GM18858 (cell line): ENCODE measurements around the gene PERCC1.
"Not testable (repeated sequence)": the region's sequence is repeated elsewhere in the genome, so short reads cannot be mapped to it uniquely, and the experiment has no call there.

Source experiments
- ATAC-seq: cut with Tn5 transposase; IDR thresholded peaks from one replicate; pipeline ENCODE4 v1.9.1; 2021; ENCODE audit not compliant: unreplicated experiment

PERCC1 gene

DNA sequence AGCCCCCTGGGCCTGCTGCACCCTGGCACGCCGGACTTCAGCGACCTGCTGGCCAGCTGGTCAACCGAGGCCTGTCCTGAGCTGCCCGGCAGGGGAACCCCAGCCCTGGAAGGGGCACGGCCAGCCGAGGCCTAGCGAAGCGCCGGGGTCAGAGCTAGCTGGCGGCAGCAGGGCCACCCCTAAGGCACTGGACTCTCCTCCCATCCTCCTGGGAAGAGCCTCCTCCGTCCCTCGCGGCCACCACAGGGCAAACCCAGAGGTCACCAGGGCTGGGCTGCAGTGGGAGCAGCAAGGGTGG is 2.3 kb downstream of the PERCC1 start:
- ATAC-seq = no peak

DNA sequence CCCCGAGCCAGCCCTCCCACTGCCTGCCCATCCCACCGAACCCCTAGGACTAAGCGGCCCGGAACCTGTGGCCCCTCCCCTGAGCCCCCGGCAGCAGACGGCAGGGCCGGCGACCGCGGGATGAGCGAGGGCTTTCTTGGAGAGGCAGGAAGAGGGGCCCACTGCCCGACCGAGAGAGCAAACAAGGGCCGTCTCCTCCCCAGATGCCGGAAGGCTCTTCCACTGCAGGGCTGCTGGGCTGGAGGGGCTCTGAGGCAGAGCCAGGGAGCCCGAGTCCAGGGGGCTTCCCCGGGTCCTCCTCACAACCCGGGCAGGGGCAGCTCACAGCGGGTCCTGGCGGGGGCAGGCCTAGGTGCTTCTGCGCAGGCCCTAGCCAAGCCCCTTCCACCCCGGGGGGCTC is 2.9 kb downstream of the PERCC1 start:
- no peak for ATAC-seq

DNA sequence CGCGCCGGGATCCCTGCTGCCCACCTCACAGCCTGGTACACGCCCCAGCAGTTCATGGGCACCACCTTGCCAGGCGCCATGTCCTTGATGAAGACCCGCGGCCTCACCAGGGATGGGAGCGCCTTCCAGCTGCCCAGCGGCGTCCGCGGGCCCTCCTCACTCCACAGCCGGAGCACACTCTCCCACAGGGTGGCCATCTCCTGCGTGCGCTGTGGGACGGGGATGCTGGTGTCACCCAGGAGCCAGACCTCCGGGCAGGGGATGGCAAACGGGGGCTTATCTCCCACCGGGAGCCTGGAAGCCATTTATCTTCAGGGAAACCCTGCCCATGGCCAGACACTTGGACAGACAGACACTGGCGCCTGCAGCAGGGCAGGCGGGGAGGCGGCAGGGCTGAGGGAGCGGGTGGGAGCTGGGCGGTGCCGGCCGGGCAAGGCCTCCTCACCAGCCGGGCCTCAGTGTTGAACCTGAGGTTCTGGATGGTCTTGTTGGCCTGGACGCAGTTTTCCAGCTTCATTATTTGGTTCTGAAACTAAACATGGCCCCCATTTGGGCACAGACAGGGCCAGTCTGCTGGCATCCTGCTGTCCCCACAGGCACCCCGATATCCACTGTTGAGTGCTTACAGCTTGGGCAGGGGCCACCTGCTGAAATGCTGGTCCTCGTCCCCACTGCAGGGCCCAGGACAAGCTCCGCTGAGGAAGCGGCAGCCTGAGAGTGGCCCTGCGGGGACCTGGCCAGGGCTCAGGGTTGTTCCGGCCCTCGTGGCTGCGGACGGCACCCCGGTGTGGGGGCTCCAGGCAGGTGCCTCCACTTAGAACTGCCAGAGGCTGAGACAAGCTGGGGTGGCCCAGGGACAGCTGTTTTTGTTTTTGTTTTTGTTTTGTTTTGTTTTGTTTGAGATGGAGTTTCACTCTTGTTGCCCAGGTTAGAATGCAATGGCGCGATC is 4.0 kb downstream of the PERCC1 start:
- ATAC-seq = no peak

DNA sequence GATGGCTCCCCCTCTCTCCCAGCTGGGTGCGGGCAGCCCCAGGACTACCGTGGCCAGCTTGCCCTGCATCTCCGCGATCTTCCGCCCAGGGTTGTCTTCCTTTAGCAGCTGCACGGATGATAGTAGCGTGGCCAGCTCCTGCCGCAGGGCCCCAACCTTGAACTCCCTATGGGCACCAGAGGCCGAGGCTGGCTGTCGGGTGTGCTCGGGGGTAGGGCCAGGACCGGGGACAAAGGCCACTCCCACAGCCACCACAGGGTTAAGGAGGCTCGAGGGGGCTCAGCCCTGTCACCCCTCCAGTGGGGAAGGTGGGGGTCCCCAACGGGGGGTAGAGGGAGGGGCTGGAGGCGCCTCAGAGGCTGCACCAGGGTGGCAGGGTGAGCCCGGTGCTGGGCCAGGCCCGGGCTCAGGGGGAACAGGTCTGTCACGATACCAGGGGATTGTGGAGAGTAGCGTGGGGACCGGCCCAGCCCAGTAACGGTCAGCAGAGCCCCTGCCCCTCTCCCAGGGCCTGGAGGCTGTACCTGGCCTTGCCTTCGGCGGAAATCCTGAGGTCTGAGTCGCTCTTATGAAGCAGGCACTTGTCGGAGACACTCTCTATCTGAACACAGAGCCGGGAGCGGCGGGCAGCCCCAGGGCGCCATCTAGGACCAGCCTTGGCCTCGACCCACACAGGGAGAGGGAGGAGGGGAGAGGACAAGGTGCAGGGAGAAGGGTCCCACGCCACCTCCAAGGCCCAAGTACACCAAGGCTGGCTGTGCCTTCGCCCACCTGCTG is 5.2 kb downstream of the PERCC1 start:
- ATAC-seq = no peak

DNA sequence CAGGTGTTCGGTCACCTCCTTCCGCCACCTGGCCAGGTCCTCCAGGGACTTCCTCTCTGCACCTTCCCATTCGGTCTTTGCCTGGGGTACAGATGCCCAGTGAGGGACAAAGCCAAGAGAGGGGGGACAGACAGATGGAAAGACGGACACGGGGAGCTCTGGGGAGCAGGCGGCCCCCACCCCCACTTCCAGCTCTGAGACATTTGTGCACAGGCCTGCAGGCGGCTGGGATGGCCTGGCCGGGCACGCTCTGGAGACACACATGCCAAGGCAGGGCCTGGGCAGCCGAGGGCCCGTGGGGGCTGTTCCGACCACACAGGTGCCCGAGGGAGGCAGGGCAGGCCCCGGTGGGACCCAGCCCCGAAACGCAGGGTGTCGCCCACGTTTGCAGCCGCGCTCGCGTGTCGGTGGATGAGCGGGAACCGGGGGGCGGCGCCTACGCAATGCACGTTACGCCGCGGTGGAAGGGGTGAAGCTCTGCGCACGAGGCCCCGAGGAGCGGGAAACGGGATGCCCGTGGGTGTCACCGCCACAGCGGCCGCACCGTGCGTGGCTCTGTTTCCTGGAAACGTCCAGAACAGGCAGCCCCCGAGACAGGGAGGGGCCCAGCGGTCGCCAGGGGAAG is 6.0 kb downstream of the PERCC1 start:
- no peak for ATAC-seq

DNA sequence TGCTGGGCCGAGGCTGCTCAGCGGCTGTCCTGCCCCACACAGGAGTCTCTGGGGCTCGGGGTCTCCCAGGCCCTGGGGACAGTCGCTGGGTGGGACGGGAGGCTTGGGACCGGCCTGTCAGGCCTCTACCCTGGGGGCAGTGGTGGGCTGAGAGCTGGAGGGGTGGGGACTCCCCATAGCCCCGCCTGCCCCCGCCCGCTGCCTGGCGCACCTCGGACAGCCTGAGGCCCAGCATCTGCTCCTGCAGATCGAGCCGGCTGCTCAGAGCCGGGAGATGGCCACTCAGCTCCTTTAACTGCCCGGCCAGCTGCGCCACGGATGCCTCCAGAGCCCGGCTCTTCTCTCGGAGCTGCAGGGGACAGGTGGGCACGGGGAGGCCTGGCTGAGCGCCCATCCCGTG is 6.7 kb downstream of the PERCC1 start:
- no peak for ATAC-seq

DNA sequence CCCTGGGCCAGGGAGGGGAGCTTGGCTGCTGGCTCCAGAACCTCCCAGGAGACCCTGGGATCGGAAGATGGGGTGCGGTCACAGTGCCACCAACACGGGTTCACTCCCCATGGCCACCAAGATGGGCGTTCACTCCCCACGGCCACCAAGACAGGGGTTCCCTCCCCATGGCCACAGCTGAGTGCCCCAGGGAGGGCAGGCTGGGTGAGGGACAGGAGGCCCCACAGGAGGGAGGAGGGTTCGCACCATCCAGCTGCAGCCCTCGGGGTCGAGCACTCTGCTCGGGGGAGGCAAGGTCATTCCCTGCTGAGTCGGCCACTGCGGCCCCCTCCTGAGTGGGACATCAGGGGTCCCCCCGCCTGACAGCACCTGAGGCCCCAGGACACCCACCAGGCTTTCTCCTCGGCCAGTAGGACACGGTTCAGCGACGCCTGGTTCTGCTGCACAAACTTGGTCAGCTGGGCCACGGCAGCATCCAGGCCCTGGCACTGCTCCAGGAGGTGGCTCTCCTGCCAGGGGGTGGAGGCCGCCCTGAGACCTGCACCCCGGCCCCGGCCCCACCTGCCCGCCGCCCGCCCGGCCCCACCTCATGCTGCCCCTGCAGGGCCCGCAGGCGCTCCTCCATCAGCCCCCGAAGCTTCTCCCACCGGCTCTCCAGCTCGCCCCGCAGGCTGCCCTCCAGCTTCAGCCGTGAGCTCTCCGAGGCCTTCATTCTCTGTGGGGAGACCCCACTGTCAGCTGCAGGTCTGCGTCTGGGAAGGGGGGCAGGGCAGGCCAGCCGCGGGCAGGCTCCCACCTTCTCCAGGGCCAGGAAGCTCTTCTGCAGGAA is 7.6 kb downstream of the PERCC1 start:
- ATAC-seq = no peak

DNA sequence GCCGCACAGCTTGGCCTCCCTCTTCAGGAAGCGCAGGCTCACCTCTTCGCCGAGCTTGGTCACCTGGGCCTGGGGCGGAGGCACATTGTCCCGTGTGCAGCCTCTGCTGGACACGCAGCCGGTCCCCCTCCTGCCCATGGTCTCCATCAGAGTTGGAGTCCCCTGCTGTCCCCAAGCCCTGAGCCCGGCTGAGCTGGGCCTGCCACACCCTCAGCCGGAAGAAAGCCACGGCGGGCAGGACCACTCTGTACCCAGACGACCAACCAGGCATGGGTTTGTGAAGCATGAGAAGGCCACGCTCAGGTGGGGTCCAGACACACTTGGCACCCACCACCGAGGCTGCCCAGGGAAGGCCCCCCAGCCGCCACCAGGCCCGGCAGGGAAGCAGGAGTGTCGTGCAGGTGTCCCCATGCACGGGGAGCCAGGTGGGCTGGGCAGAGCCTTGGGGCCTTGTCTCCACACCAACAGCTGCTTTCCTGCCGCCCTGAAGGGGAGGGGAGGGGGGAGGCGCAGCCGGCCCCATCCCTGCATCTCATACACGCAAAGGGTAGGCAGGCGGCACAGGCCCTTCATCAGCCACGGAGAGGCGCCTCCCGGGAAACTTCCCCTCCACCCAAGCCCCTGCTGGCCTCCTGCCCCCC is 8.3 kb downstream of the PERCC1 start:
- ATAC-seq = no peak

DNA sequence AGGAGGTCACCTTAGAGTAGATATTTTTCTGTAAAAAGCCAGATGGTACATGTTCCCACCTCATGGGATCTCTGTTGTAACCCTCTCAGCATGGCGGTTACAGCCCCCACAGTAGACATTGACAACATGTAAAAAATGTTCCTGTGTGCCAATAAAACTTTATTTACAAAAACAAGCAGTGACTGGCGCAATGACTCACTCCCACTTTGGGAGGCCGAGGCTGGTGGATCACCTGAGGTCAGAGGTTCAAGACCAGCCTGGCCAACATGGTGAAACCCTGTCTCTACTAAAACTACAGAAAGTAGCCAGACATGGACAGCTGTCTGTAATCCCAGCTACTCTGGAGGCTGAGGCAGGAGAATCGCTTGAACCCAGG is 8.8 kb downstream of the PERCC1 start:
- ATAC-seq = not testable (repeated sequence)

DNA sequence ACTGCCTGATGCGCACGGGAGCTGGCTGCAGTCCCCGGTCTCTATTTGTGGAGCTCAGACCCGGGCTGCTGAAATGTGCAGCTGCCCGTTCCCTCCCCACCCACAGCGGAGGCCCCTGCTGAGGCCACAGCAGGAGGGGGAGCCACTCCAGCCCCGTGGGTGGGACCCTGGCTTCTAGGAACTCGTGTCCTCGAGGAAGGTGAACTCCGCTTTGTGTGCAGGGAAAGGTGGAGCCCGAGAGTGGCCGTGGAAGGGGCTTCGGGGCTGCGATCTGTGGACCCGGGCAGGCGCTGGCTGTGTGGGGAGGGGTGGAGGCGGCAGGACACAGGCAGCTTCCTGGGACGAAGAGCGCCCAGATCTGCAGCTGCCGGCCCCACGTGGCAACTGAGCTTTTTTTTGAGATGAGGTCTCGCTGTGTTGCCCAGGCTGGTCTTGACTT is 10.5 kb downstream of the PERCC1 start:
- no peak for ATAC-seq

DNA sequence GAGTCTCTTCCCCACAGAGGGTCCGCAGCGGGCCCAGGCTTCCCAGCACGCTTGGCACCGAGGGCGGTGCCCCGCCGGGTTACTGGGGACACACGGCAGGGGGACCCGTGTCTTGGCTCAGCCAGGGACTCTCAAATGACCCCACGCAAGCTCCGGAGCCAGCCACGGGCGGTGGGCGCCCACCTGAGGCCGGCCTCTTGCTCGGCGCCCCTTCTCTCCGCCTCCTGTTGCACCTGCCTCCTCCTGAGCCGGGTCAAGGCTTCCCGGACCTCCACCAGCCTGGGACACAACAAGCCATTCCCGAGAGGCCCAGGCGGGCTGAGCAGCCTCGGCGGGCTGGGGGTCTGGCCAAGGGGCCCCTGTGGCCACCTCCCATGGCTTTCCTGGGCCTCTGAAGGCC is 11.8 kb downstream of the PERCC1 start:
- ATAC-seq = no peak

DNA sequence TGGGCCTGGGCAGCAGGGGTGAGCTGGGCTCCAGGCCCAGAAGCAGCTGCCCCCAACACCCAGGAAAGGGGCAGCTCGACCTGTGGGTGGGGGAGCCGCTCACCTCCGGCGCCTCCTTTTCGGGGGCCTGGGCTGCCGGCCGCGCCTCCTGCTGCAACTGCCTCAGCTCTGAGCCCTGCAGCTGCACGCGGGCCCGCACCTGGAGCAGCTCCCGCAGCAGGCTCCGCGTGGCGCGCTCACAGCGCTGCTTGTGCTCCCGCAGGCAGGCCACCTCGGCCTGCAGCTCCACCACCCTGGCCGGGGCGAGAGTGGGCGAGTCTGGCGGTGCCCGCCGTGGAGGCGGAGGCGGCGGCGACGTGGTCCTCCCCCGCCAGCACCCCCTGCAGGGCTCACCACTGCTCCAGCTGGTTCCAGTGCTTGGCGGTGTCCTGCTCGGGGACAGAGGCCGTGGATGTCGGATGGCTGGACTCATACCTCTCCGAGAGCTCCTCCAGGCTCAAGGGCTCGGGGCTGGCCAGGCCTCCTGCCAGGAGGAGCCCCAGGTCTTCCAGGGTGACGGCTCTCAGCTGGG is 12.6 kb downstream of the PERCC1 start:
- no peak for ATAC-seq

DNA sequence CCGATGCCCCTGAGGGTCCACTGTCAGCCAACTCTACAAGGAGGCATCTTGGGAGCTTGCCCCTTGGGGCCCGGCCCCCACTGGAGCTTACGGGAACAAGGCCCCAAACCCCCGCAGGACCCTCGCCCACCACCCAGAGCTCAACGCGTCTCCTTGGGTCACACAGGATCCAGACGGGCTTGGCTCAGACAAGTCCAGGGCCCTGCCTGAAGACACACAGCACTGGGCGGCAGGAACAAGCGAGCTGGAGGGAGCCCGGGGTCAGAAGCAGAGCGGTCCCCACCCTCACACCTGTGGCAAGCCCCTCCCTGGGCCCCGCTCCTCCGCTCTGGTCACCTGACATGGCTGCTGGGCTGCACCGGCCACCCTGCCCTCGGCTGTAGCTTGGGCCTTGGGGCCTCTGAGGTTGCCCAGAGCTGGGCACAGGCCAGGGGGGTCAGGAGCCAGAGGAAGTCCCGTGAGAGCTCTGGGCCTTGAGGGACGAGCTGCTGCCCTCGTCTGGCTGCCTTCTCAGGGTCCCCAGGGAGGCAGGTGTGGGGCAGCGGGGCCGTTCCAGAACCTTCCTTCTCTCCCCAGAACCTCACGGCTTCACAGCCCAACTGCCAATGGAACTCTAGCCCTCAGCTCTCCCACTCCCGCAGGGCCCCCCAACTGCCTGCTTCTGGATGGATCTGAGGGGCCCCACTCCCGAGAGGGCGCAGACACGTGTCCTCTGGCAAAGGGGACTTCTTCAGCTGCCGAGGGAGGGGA is 13.3 kb downstream of the PERCC1 start, which contains the start of gene CCDC154:
Gene CCDC154 (minus strand): TSS at position 577 of the 750 bp plus-strand sequence. CDS start 234 bp downstream, at position 343.
- no peak for ATAC-seq

DNA sequence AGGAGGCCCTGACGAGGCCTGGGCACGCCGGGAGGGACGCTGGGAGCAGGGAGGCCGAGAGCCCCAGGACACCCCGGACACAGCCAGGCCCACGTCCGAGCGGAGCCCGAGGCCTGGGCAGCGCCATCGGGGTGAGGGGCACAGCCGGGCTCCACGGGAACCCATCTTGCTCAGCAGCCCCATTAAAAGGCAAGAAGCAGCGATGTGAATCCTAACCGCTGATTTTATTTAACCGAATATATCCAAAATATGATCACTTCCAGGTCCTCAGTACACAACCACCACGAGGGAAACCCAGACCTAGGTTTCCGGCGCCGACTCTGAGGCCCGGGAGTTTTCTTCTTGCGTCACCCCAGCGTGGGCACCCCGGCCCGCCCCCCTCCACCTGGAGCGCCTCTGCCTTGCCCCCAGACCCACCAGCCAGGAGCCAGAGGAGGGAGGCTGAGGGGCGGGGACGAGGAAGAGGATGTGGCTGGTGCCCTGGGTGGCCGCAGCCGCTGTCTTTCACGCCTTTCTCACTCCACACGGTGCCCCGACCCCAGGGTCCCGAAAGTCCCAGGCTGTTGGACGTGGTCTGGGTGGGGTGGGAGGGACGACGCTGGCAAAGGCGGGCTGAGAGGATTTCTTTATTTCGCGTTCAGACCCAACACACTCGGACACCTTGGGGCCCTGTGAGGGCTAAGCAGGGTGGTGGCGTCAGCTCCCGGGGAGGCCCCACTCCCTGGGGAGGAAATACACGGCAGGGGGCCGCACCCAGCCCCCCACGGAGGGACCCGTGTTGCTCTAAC is 14.0 kb downstream of the PERCC1 start:
- ATAC-seq = no peak

DNA sequence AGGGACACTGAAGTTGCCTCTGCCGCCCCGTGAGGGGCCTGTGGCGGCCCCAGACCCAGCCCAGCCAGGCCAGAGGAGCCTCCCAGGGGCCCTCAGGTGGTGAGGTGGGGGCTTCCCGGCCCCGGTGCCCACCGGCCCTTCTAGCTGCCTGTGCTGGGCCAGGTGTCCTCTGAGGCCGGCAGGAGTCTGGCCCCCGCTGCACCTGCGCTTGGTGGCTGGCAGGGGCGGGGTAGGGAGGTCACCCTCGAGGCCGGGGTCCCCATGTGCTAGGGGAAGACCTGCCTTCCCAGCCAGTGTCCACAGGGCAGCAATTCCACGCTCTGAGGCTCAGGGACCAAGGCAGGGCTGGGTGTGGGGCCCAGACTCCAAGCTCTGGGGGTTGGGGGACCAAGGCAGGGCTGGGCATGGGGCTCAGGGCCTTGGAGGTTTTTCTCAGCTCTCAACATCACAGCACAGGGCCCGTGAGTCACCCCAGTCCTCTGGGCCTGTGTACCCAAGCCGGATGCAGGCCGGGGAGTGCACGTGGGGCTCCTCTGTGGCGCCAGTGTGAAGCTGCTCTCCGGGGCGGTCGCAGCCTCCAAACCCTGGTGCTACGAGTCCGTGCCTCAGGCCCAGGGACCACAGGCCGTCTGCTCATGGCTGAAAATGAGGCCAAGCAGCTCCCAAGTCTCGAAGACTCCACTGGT is 14.8 kb downstream of the PERCC1 start:
- no peak for ATAC-seq

DNA sequence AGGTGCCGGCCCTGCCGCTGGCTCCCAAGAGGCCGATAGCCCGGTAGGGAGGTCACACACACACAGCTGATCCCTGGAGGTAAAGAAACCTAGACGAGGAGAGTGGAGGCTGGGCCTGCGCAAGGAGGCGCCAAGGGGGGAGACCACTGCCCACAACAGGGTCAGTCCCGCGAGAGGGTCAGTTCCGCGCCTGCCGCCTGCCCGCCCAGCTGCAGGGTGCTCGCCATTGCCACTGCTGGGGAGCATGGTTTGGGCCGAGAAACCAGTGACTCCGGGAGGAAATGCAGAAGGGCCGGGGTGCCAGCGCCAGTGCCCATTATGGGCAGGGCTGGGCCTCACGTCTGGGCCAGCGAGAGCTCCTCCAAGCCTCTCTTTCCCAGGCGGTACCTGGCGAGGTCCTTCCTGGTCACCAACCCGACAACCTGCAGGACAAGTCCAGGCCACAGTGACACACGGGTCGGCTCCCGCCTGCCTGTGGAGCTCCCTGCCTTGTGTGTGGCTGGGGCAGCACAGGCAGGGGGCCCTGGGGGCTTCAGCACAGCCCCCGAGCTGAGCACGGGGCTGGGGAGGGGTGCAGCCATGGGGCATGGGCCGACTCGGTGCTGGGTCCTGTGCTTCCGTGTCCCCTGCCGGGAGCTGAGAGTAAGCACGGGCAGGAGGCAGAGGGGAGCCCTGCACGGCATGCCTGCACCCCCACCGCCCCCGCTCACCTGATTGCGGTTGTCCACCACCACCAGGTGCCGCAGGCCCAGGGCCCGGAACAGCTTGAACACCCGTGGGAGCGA is 15.6 kb downstream of the PERCC1 start:
- ATAC-seq = no peak

DNA sequence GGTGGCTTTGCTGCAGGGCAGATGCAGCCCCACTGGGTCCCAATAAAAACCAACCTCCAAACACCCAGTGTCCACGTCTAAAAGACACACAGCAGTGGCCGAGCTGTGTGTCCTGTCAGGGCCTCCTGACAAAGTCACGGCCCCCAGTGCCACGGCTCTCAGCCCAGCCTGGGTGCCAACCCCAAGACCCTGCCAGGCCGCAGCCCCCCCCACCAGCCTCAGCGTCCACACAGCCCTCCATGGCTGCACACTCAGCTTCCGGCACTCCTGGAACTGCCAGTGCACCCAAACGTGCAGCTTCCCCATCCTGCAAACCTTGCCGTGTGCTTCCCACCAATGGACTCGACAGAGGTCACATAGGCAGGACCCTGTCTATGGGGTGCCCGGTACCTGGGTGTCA is 17.1 kb downstream of the PERCC1 start:
- no peak for ATAC-seq
